Endothelial cell of umbilical vein (primary cell): Measurements from ENCODE around the gene RNF43. TPM values are rescaled to one million over a fixed set of nuclear protein-coding genes. Genes with fewer than 3 reads are reported as not detected.

Experiments used
- BruUV-seq: library from RNA; stranded (reverse); fragments of 400-500 nt; replicated peaks from 2 replicates; lab custom pipeline; 2021; lab: Mats Ljungman, UMichigan
- CTCF ChIA-PET: fragments of 300-600, 350-600 bp; sonication (Branson Sonifier 250); formaldehyde crosslinking; loops from one replicate; lab custom pipeline; 2021; ENCODE audit warnings: antibody characterized with exemption, inconsistent platforms; lab: Charles Lee
- POLR2A ChIA-PET: fragments of 300-600, 350-600 bp; sonication (Branson Sonifier 250); formaldehyde crosslinking; loops from one replicate; lab custom pipeline; 2021; ENCODE audit warnings: antibody characterized with exemption, inconsistent platforms; lab: Charles Lee
- DNase-seq: peaks from one replicate; pipeline ENCODE4 v3.0.0-alpha.2; 2011; ENCODE audit warnings: low read depth, low spot score
- FAIRE-seq: peaks from 2 replicates; lab custom pipeline; 2011; peaks lifted over from hg19 to GRCh38; lab: Jason Lieb, UNC
- H2AFZ ChIP-seq: 2 replicates; pipeline ENCODE4 v1.6.0; 2012; ENCODE audit warnings: low read depth, low read length, control low read depth, inconsistent platforms
- H3K27ac ChIP-seq: 2 replicates; pipeline ENCODE4 v1.5.1; 2011; ENCODE audit warnings: low read depth, mild to moderate bottlenecking, control low read depth, low read length, moderate library complexity; ENCODE audit not compliant: insufficient read depth
- H3K27me3 ChIP-seq, 2 experiments: 2 replicates each; pipeline versions ENCODE4 v1.6.0 to v1.6.1; 2011; ENCODE audit warnings: low read length in 2 of 2, mixed read lengths in 1 of 2; ENCODE audit not compliant: control insufficient read depth in 2 of 2, insufficient read depth in 2 of 2
- H3K36me3 ChIP-seq, 2 experiments: 2 replicates in 1 of 2; 3 replicates in 1 of 2; pipeline ENCODE4 v1.5.1; 2011; ENCODE audit warnings: low read length in 2 of 2, mild to moderate bottlenecking in 1 of 2, moderate library complexity in 1 of 2; ENCODE audit not compliant: control insufficient read depth in 2 of 2, insufficient read depth in 2 of 2; ENCODE audit errors: extremely low read depth in 1 of 2
- H3K4me1 ChIP-seq: 3 replicates; pipeline ENCODE4 v1.5.1; 2011; ENCODE audit warnings: mild to moderate bottlenecking, low read length; ENCODE audit not compliant: control insufficient read depth, insufficient read depth; ENCODE audit errors: extremely low read depth
- H3K4me2 ChIP-seq: 2 replicates; pipeline ENCODE4 v1.6.1; 2011; ENCODE audit warnings: low read length, control low read depth, mixed read lengths; ENCODE audit not compliant: insufficient read depth
- H3K4me3 ChIP-seq, 3 experiments: fragments of 200-600 bp in 1 of 3; sonication (generic), shearing (Covaris generic) in 1 of 3; replicated peaks in 1 of 3; 2 replicates each; pipeline ENCODE4 v1.5.1; 2011 to 2016; ENCODE audit warnings: control low read depth in 3 of 3, low read length in 3 of 3, mild to moderate bottlenecking in 2 of 3, inconsistent platforms in 1 of 3, low read depth in 1 of 3, moderate library complexity in 1 of 3; ENCODE audit not compliant: insufficient read depth in 1 of 3
- H3K79me2 ChIP-seq: 2 replicates; pipeline ENCODE4 v1.6.0; 2012; ENCODE audit warnings: low read length, inconsistent platforms; ENCODE audit not compliant: control insufficient read depth, insufficient read depth
- H3K9ac ChIP-seq: replicated peaks from 2 replicates; pipeline ENCODE3; 2011; ENCODE audit warnings: low read length, control low read depth; ENCODE audit not compliant: insufficient read depth; ENCODE audit errors: extremely low read depth
- H3K9me1 ChIP-seq: replicated peaks from 3 replicates; pipeline ENCODE4 v1.6.0; 2011; ENCODE audit warnings: mild to moderate bottlenecking, low read length; ENCODE audit not compliant: control insufficient read depth, insufficient read depth; ENCODE audit errors: extremely low read depth
- H3K9me3 ChIP-seq: replicated peaks from 2 replicates; pipeline ENCODE4 v1.5.1; 2012; ENCODE audit warnings: low read length, inconsistent platforms; ENCODE audit not compliant: control insufficient read depth, insufficient read depth
- H4K20me1 ChIP-seq: replicated peaks from 2 replicates; pipeline ENCODE3; 2011; ENCODE audit warnings: mild to moderate bottlenecking, low read length; ENCODE audit not compliant: control insufficient read depth, insufficient read depth; ENCODE audit errors: extremely low read depth
- CTCF ChIP-seq, 2 donors: IDR thresholded peaks; 1 replicate in 1 of 2; 2 replicates in 1 of 2; pipeline ENCODE4 v1.5.1; 2011; ENCODE audit warnings: low read length in 2 of 2, mild to moderate bottlenecking in 2 of 2, moderate library complexity in 2 of 2, control low read depth in 1 of 2, inconsistent platforms in 1 of 2, low read depth in 1 of 2; ENCODE audit not compliant: insufficient read depth in 1 of 2; ENCODE audit errors: extremely low read depth in 1 of 2
- EZH2 ChIP-seq: IDR thresholded peaks from 2 replicates; pipeline ENCODE4 v1.6.1; 2012; ENCODE audit warnings: borderline replicate concordance, low read depth, mild to moderate bottlenecking, moderate library complexity, low read length, inconsistent platforms; ENCODE audit not compliant: severe bottlenecking
- FOS ChIP-seq: IDR thresholded peaks from 2 replicates; pipeline ENCODE4 v1.6.1; 2011; ENCODE audit warnings: mild to moderate bottlenecking, low read length, moderate library complexity, borderline replicate concordance; ENCODE audit not compliant: insufficient read depth
- GATA2 ChIP-seq: IDR thresholded peaks from 2 replicates; pipeline ENCODE4 v1.7.0; 2011; ENCODE audit warnings: low read depth, mild to moderate bottlenecking, moderate library complexity, mixed read lengths, low read length; ENCODE audit not compliant: insufficient read length, insufficient read depth
- JUN ChIP-seq: IDR thresholded peaks from 2 replicates; pipeline ENCODE4 v1.6.1; 2011; ENCODE audit warnings: borderline replicate concordance, low read depth; ENCODE audit not compliant: insufficient read length, insufficient read depth
- MAX ChIP-seq: IDR thresholded peaks from 2 replicates; pipeline ENCODE4 v1.6.1; 2011; ENCODE audit not compliant: insufficient read depth, insufficient read length
- MYC ChIP-seq: IDR thresholded peaks from one replicate; pipeline ENCODE4 v1.6.1; 2011; ENCODE audit warnings: mild to moderate bottlenecking, low read depth, low read length
- POLR2A ChIP-seq: IDR thresholded peaks from 2 replicates; pipeline ENCODE4 v1.6.1; 2012; ENCODE audit warnings: low read depth, mild to moderate bottlenecking, control low read depth, low read length
- dilution Hi-C: fragments of 300-500 bp; cut with MboI; formaldehyde crosslinking; loops from one replicate; pipeline ENCODE4 v1.15.0; 2019; ENCODE audit warnings: low sequenced_read_pairs; ENCODE audit not compliant: extremely low pct_ligation_motif_present
- intact Hi-C: fragments of 100-400 bp; cut with micrococcal nuclease; formaldehyde crosslinking; loops from one replicate; pipeline ENCODE4 v1.10.0; 2022
- polyA plus RNA-seq, 4 experiments: library from polyadenylated mRNA; depleted of rRNA in 3 of 4; stranded (reverse) in 3 of 4; unstranded in 1 of 4; fragments of >200 nt; gene quantifications; 2 replicates each; pipeline versions ENCODE4 v1.2.1 to v1.2.3, GENCODE V29; 2011 to 2012; ENCODE audit warnings: missing spikeins in 1 of 4
- total RNA-seq: library from RNA; stranded (reverse); gene quantifications from 2 replicates; pipeline ENCODE4 v1.2.3, GENCODE V29; 2021

The RNF43 gene
- total and polyA plus RNA-seq, 2 donors (not counting 3 experiments of a cell fraction or from before 2014, with no cell fraction given) = not detected

- Histone ChIP-seq H3K4me2 (no peak overlapping the region), H3K9me3 (no peaks in the 10 kb centered on the region), H3K9me1 (no peaks in the 10 kb centered on the region), H3K79me2 (no peaks in the 10 kb centered on the region), H3K4me1 (no peaks in the 10 kb centered on the region), H3K27ac (no peak overlapping the region), H4K20me1 (no peaks in the 10 kb centered on the region), H3K9ac (no peak overlapping the region), H3K36me3 (no peaks in the 10 kb centered on the region), H3K4me3 (no peak overlapping the region), H3K27me3 (peaks cover 14 to 15% of the 10 kb centered on the region in 2 experiments), H2AFZ (no peak overlapping the region)
- dilution Hi-C loops = no loop called here
- intact Hi-C loops = no loop called here
- CTCF ChIA-PET = interaction anchor here (1.3 to 2.0 kb wide), 2 partner anchors 63 to 130 kb away, joined by 4 read pairs; no protein-coding TSS in a partner anchor
- FAIRE-seq (no peak), DNase-seq (no peak)
- BruUV-seq = no TSS peak
- POLR2A ChIA-PET = interaction anchor here (0.5 kb wide), 1 partner anchor 96 kb away, joined by 3 read pairs; no protein-coding TSS in a partner anchor
- TF ChIP-seq JUN (no peak), FOS (no peak), EZH2 (no peak), GATA2 (no peak), MYC (no peak), POLR2A (no peak), MAX (no peak), CTCF (IDR thresholded peaks at IDR 0.05; ENCODE audit: extremely low read depth in 1 of 2, insufficient read depth in 1 of 2, low read depth in 1 of 2, low read length in 2 of 2) (no peak)
Measured at GRCh38 chr17:58380207-58381123, 36.9 kb downstream of the RNF43 start.
